Stimulated activated naive B cell treated with anti-CD40 and anti-IgM and Interleukin-4, amounts not matched to agents 10 μg/mL and 1 μg/mL and 100 μg/mL, for 72 hours (primary cell): Measurements from ENCODE around the gene AP4B1.

Source experiments
- ATAC-seq, 2 donors: fragments of 150-1000 bp; cut with Tn5 transposase; replicated peaks; 2 replicates each; pipeline ENCODE4 v1.10.0; 2021; ENCODE audit warnings: moderate library complexity in 1 of 2
- DNase-seq: peaks from one replicate; pipeline ENCODE4 v3.0.0; 2021
- H3K27ac Mint-ChIP-seq: one replicate; pipeline ENCODE4 v1.8.0; 2022; ENCODE audit warnings: mild to moderate bottlenecking, mixed read lengths
- H3K27me3 Mint-ChIP-seq, 2 donors: one replicate each; pipeline ENCODE4 v1.8.0; 2022; ENCODE audit warnings: mixed read lengths in 2 of 2
- H3K36me3 Mint-ChIP-seq, 2 donors: one replicate each; pipeline ENCODE4 v1.8.0; 2022; ENCODE audit warnings: mixed read lengths in 2 of 2, mild to moderate bottlenecking in 1 of 2
- H3K4me1 Mint-ChIP-seq, 2 donors: one replicate each; pipeline ENCODE4 v1.8.0; 2022; ENCODE audit warnings: mixed read lengths in 2 of 2, mild to moderate bottlenecking in 1 of 2
- H3K4me3 Mint-ChIP-seq, 2 donors: one replicate each; pipeline ENCODE4 v1.8.0; 2022; ENCODE audit warnings: mild to moderate bottlenecking in 2 of 2, mixed read lengths in 2 of 2, moderate library complexity in 1 of 2
- H3K9me3 Mint-ChIP-seq, 2 donors: one replicate each; pipeline ENCODE4 v1.8.0; 2022; ENCODE audit warnings: mixed read lengths in 2 of 2, mild to moderate bottlenecking in 1 of 2

AP4B1 gene

GRCh38 chr1:113846391-113847035 is 58.1 kb downstream of the AP4B1 start:
- Mint-ChIP-seq H3K4me3 (no peak overlapping the region), H3K27ac (peak overlapping the region; percentile 27), H3K27me3 (no peaks in the 10 kb centered on the region), H3K36me3 (peaks cover 36 to 45% of the 10 kb centered on the region in 2 donors), H3K9me3 (peaks cover 4 to 8% of the 10 kb centered on the region in 2 donors), H3K4me1 (peaks cover 6 to 11% of the 10 kb centered on the region in 2 donors)
- DNase-seq (no peak), ATAC-seq (no peak)
